ENCODE data around the gene PLP2.

The PLP2 gene

GRCh38 chrX:49177338-49177833 lies 5.7 kb downstream of the PLP2 start:
- Histone ChIP-seq H3K4me2 (ENCODE audit: low read length) (no peak overlapping the region), H3K4me3 (ENCODE audit: low read length) (no peak overlapping the region), H3K27me3 (ENCODE audit: control insufficient read depth, insufficient read depth, low read length) (no peaks in the 10 kb centered on the region), H3K9ac (ENCODE audit: low read depth, low read length) (no peak overlapping the region), H3K4me1 (ENCODE audit: control insufficient read depth, insufficient read depth, low read length) (peaks cover 6% of the 10 kb centered on the region), H3K36me3 (ENCODE audit: insufficient read depth, low read length) (peaks cover 44% of the 10 kb centered on the region), H3K9me3 (replicated peaks; ENCODE audit: low read length) (no peaks in the 10 kb centered on the region)

- Histone ChIP-seq H3K9me3 (replicated peaks; ENCODE audit: low read length) (no peaks in the 10 kb centered on the region), H3K36me3 (ENCODE audit: insufficient read depth, low read length) (peaks cover 45% of the 10 kb centered on the region), H3K27me3 (ENCODE audit: control insufficient read depth, insufficient read depth, low read length) (no peaks in the 10 kb centered on the region), H3K4me2 (ENCODE audit: low read length) (no peak overlapping the region), H3K9ac (ENCODE audit: low read depth, low read length) (no peak overlapping the region), H3K4me3 (ENCODE audit: low read length) (no peak overlapping the region), H3K4me1 (ENCODE audit: control insufficient read depth, insufficient read depth, low read length) (peaks cover 5% of the 10 kb centered on the region)
These were observed 6.3 kb downstream of the PLP2 start for GRCh38 chrX:49177873-49178480.

GRCh38 chrX:49178537-49178936 lies 6.8 kb downstream of the PLP2 start:
- no peaks in the 10 kb centered on the region for H3K4me1 ChIP-seq (ENCODE audit: control insufficient read depth, insufficient read depth, low read length)
- H3K36me3 ChIP-seq (ENCODE audit: insufficient read depth, low read length): peaks cover 42% of the 10 kb centered on the region
- no peaks in the 10 kb centered on the region for H3K27me3 ChIP-seq (ENCODE audit: control insufficient read depth, insufficient read depth, low read length)
- H3K9ac ChIP-seq (ENCODE audit: low read depth, low read length): no peak overlapping the region
- H3K4me2 ChIP-seq (ENCODE audit: low read length): no peak overlapping the region
- H3K4me3 ChIP-seq (ENCODE audit: low read length): no peak overlapping the region
- no peaks in the 10 kb centered on the region for H3K9me3 ChIP-seq (replicated peaks; ENCODE audit: low read length)

GRCh38 chrX:49179358-49179757 lies 7.7 kb downstream of the PLP2 start:
- no peak overlapping the region for H3K4me3 ChIP-seq (ENCODE audit: low read length)
- peaks cover 4% of the 10 kb centered on the region for H3K4me1 ChIP-seq (ENCODE audit: control insufficient read depth, insufficient read depth, low read length)
- H3K4me2 ChIP-seq (ENCODE audit: low read length): no peak overlapping the region
- no peak overlapping the region for H3K9ac ChIP-seq (ENCODE audit: low read depth, low read length)
- no peaks in the 10 kb centered on the region for H3K9me3 ChIP-seq (replicated peaks; ENCODE audit: low read length)
- no peaks in the 10 kb centered on the region for H3K27me3 ChIP-seq (ENCODE audit: control insufficient read depth, insufficient read depth, low read length)
- peaks cover 38% of the 10 kb centered on the region for H3K36me3 ChIP-seq (ENCODE audit: insufficient read depth, low read length)

GRCh38 chrX:49183701-49184281 lies 12.1 kb downstream of the PLP2 start:
- H3K4me3 ChIP-seq (ENCODE audit: low read length): peak overlapping the region; percentile 25
- H3K9me3 ChIP-seq (replicated peaks; ENCODE audit: low read length): no peaks in the 10 kb centered on the region
- no peak overlapping the region for H3K9ac ChIP-seq (ENCODE audit: low read depth, low read length)
- peaks cover 11% of the 10 kb centered on the region for H3K36me3 ChIP-seq (ENCODE audit: insufficient read depth, low read length)
- H3K4me1 ChIP-seq (ENCODE audit: control insufficient read depth, insufficient read depth, low read length): peaks cover 11% of the 10 kb centered on the region
- H3K4me2 ChIP-seq (ENCODE audit: low read length): peak overlapping the region; percentile 82
- no peaks in the 10 kb centered on the region for H3K27me3 ChIP-seq (ENCODE audit: control insufficient read depth, insufficient read depth, low read length)

GRCh38 chrX:49184294-49185281 lies 12.9 kb downstream of the PLP2 start:
- H3K9me3 ChIP-seq (replicated peaks; ENCODE audit: low read length): no peaks in the 10 kb centered on the region
- H3K9ac ChIP-seq (ENCODE audit: low read depth, low read length): peak overlapping the region; percentile 35
- peaks cover 8% of the 10 kb centered on the region for H3K36me3 ChIP-seq (ENCODE audit: insufficient read depth, low read length)
- H3K4me1 ChIP-seq (ENCODE audit: control insufficient read depth, insufficient read depth, low read length): peaks cover 12% of the 10 kb centered on the region
- peak overlapping the region; percentile 82 for H3K4me2 ChIP-seq (ENCODE audit: low read length)
- no peaks in the 10 kb centered on the region for H3K27me3 ChIP-seq (ENCODE audit: control insufficient read depth, insufficient read depth, low read length)
- H3K4me3 ChIP-seq (ENCODE audit: low read length): peak overlapping the region; percentile 76

GRCh38 chrX:49186125-49187027 lies 14.7 kb downstream of the PLP2 start, which contains the start of gene PRICKLE3:
Gene PRICKLE3 (minus strand): TSS chrX:49186373. CDS start chrX:49186297, 76 bp downstream.
- peaks cover 8% of the 10 kb centered on the region for H3K36me3 ChIP-seq (ENCODE audit: insufficient read depth, low read length)
- peak within 1 kb of the TSS; percentile 76 for H3K4me3 ChIP-seq (ENCODE audit: low read length)
- H3K9me3 ChIP-seq (replicated peaks; ENCODE audit: low read length): no peaks in the 10 kb centered on the region
- peak within 1 kb of the TSS; percentile 84 for H3K9ac ChIP-seq (ENCODE audit: low read depth, low read length)
- H3K4me1 ChIP-seq (ENCODE audit: control insufficient read depth, insufficient read depth, low read length): peaks cover 16% of the 10 kb centered on the region
- H3K4me2 ChIP-seq (ENCODE audit: low read length): peak within 1 kb of the TSS; percentile 82
- H3K27me3 ChIP-seq (ENCODE audit: control insufficient read depth, insufficient read depth, low read length): no peaks in the 10 kb centered on the region

- no peak overlapping the region for H3K4me2 ChIP-seq (ENCODE audit: low read length)
- no peak overlapping the region for H3K4me3 ChIP-seq (ENCODE audit: low read length)
- peaks cover 16% of the 10 kb centered on the region for H3K4me1 ChIP-seq (ENCODE audit: control insufficient read depth, insufficient read depth, low read length)
- no peak overlapping the region for H3K9ac ChIP-seq (ENCODE audit: low read depth, low read length)
- H3K9me3 ChIP-seq (replicated peaks; ENCODE audit: low read length): no peaks in the 10 kb centered on the region
- H3K27me3 ChIP-seq (ENCODE audit: control insufficient read depth, insufficient read depth, low read length): no peaks in the 10 kb centered on the region
- peaks cover 8% of the 10 kb centered on the region for H3K36me3 ChIP-seq (ENCODE audit: insufficient read depth, low read length)
These were observed 15.3 kb downstream of the PLP2 start for GRCh38 chrX:49187028-49187394.

GRCh38 chrX:49187526-49187925 lies 15.8 kb downstream of the PLP2 start:
- Histone ChIP-seq H3K9ac (ENCODE audit: low read depth, low read length) (no peak overlapping the region), H3K27me3 (ENCODE audit: control insufficient read depth, insufficient read depth, low read length) (no peaks in the 10 kb centered on the region), H3K4me3 (ENCODE audit: low read length) (no peak overlapping the region), H3K4me2 (ENCODE audit: low read length) (no peak overlapping the region), H3K9me3 (replicated peaks; ENCODE audit: low read length) (no peaks in the 10 kb centered on the region), H3K4me1 (ENCODE audit: control insufficient read depth, insufficient read depth, low read length) (peaks cover 16% of the 10 kb centered on the region), H3K36me3 (ENCODE audit: insufficient read depth, low read length) (peaks cover 4% of the 10 kb centered on the region)

GRCh38 chrX:49188468-49189076 lies 16.9 kb downstream of the PLP2 start:
- H3K9ac ChIP-seq (ENCODE audit: low read depth, low read length): no peak overlapping the region
- H3K4me1 ChIP-seq (ENCODE audit: control insufficient read depth, insufficient read depth, low read length): peaks cover 16% of the 10 kb centered on the region
- H3K4me3 ChIP-seq (ENCODE audit: low read length): no peak overlapping the region
- no peak overlapping the region for H3K4me2 ChIP-seq (ENCODE audit: low read length)
- peaks cover 2% of the 10 kb centered on the region for H3K36me3 ChIP-seq (ENCODE audit: insufficient read depth, low read length)
- H3K27me3 ChIP-seq (ENCODE audit: control insufficient read depth, insufficient read depth, low read length): no peaks in the 10 kb centered on the region
- H3K9me3 ChIP-seq (replicated peaks; ENCODE audit: low read length): no peaks in the 10 kb centered on the region

Data from skeletal muscle satellite cell (primary cell).